HT-29 (cell line): Measurements from ENCODE around the gene CINP. TPM values are rescaled to one million over a fixed set of nuclear protein-coding genes. Genes with fewer than 3 reads are reported as not detected.
A peak's percentile ranks its signal among the peaks of the same experiment; 100 is the strongest.
"Not testable (repeated sequence)": the region's sequence is repeated elsewhere in the genome, so short reads cannot be mapped to it uniquely, and the experiment has no call there.

ENCODE experiments used
- DNase-seq: peaks from one replicate; pipeline ENCODE4 v3.0.0-alpha.2; 2015; ENCODE audit warnings: low spot score
- total RNA-seq: library from RNA; depleted of rRNA; stranded (reverse); fragments of >200 nt; shearing (Covaris generic); gene quantifications from 2 replicates; pipeline ENCODE4 v1.2.3, GENCODE V29; 2014; rRNA removed

CINP gene
- total RNA-seq, 1 experiment from 2014 or later, result 27.7 TPM

GRCh38 chr14:102320671-102321455 lies 41.8 kb downstream of the CINP start:
- DNase-seq, result no peak

- DNase-seq, result peak; percentile 17
These were observed 42.5 kb downstream of the CINP start for GRCh38 chr14:102320033-102320660.

GRCh38 chr14:102319351-102320032 lies 43.2 kb downstream of the CINP start, which contains the start of gene ZNF839:
Gene ZNF839 (plus strand): TSS chr14:102319746. CDS start chr14:102319766, 20 bp downstream.
- peak; percentile 73 for DNase-seq

GRCh38 chr14:102318781-102319276 lies 43.9 kb downstream of the CINP start:
- DNase-seq, result no peak

GRCh38 chr14:102317564-102318248 lies 45.0 kb downstream of the CINP start:
- DNase-seq, result peak; percentile 60

GRCh38 chr14:102316743-102317563 lies 45.7 kb downstream of the CINP start:
- peak; percentile 85 for DNase-seq

- DNase-seq, result peak; percentile 53
These were observed 46.4 kb downstream of the CINP start for GRCh38 chr14:102316338-102316742.

GRCh38 chr14:102315121-102315520 lies 47.6 kb downstream of the CINP start:
- no peak for DNase-seq

GRCh38 chr14:102314242-102315011 lies 48.3 kb downstream of the CINP start:
- peak; percentile 73 for DNase-seq

- peak; percentile 96 for DNase-seq
These were observed 57.8 kb downstream of the CINP start, which contains the start of gene MOK for GRCh38 chr14:102304611-102305506. Gene MOK (minus strand): TSS chr14:102305164. CDS start chr14:102304968, 196 bp downstream.

GRCh38 chr14:102303664-102304063 lies 59.0 kb downstream of the CINP start:
- no peak for DNase-seq

GRCh38 chr14:102298303-102299070 lies 64.2 kb downstream of the CINP start:
- not testable (repeated sequence) for DNase-seq

Other genes with a start within 250 kb of the CINP start
- 7.3 and 9.8 TPM in 2 replicates for gene WDR20, start 223.0 kb downstream of the CINP start, total RNA-seq
- 6.0 and 7.2 TPM in 2 replicates for gene MOK, start 57.7 kb downstream of the CINP start, total RNA-seq
- gene ZNF839, start 43.1 kb downstream of the CINP start, total RNA-seq, result 2.7 and 4.0 TPM in 2 replicates
- 5.3 and 8.9 TPM in 2 replicates for gene TECPR2, start 51 bp upstream of the CINP start, total RNA-seq
- 40.8 and 44.0 TPM in 2 replicates for gene ANKRD9, start 146.9 kb upstream of the CINP start, total RNA-seq
- gene RCOR1, start 229.8 kb upstream of the CINP start, total RNA-seq, result 5.2 and 5.7 TPM in 2 replicates